RWPE2 (cell line): Measurements from ENCODE around the gene SLC26A8.

Experiments
- ATAC-seq: fragments of 200-7000 bp; cut with Tn5 transposase; 3 replicates; pipeline ENCODE4 v1.9.1; 2021; ENCODE audit warnings: low read depth
- DNase-seq: peaks from one replicate; pipeline ENCODE4 v3.0.0-alpha.2; 2020; ENCODE audit warnings: low spot score
- H3K27ac ChIP-seq: fragments of 450-650 bp; 2 replicates; pipeline ENCODE4 v1.5.1; 2017; ENCODE audit warnings: mild to moderate bottlenecking; ENCODE audit not compliant: poor library complexity, severe bottlenecking
- H3K27me3 ChIP-seq: fragments of 250-450 bp; sonication (Bioruptor Pico); 2 replicates; pipeline ENCODE4 v1.5.1; 2021; ENCODE audit warnings: mild to moderate bottlenecking, moderate library complexity; ENCODE audit not compliant: insufficient read depth, poor library complexity, severe bottlenecking
- H3K36me3 ChIP-seq: fragments of 250-450 bp; sonication (Bioruptor Pico); 2 replicates; pipeline ENCODE4 v1.5.1; 2020; ENCODE audit warnings: low read depth, mild to moderate bottlenecking, moderate library complexity
- H3K4me1 ChIP-seq: fragments of 250-450 bp; sonication (Bioruptor Pico); 2 replicates; pipeline ENCODE4 v1.5.1; 2021; ENCODE audit warnings: mild to moderate bottlenecking, moderate library complexity; ENCODE audit not compliant: insufficient read depth, poor library complexity, severe bottlenecking
- H3K4me3 ChIP-seq: fragments of 250-450 bp; sonication (Bioruptor Pico); 2 replicates; pipeline ENCODE4 v1.5.1; 2021; ENCODE audit warnings: mild to moderate bottlenecking, moderate library complexity; ENCODE audit not compliant: severe bottlenecking
- H3K9me3 ChIP-seq: fragments of 250-450 bp; sonication (Bioruptor Pico); 2 replicates; pipeline ENCODE4 v1.5.1; 2021; ENCODE audit warnings: mild to moderate bottlenecking, moderate library complexity; ENCODE audit not compliant: severe bottlenecking
- TF ChIP-seq, protein P1 (sequence below): fragments of 450-650 bp; IDR thresholded peaks from one replicate; pipeline ENCODE4 v1.5.1; 2017; ENCODE audit warnings: mild to moderate bottlenecking, moderate library complexity; ENCODE audit not compliant: poor library complexity, severe bottlenecking

Gene SLC26A8

GRCh38 chr6:35926509-35927215 lies 97.8 kb downstream of the SLC26A8 start:
- TF ChIP-seq, protein P1, sequence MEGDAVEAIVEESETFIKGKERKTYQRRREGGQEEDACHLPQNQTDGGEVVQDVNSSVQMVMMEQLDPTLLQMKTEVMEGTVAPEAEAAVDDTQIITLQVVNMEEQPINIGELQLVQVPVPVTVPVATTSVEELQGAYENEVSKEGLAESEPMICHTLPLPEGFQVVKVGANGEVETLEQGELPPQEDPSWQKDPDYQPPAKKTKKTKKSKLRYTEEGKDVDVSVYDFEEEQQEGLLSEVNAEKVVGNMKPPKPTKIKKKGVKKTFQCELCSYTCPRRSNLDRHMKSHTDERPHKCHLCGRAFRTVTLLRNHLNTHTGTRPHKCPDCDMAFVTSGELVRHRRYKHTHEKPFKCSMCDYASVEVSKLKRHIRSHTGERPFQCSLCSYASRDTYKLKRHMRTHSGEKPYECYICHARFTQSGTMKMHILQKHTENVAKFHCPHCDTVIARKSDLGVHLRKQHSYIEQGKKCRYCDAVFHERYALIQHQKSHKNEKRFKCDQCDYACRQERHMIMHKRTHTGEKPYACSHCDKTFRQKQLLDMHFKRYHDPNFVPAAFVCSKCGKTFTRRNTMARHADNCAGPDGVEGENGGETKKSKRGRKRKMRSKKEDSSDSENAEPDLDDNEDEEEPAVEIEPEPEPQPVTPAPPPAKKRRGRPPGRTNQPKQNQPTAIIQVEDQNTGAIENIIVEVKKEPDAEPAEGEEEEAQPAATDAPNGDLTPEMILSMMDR = no peak
- no peak for ATAC-seq
- H3K27ac ChIP-seq = no peak overlapping the region

DNA sequence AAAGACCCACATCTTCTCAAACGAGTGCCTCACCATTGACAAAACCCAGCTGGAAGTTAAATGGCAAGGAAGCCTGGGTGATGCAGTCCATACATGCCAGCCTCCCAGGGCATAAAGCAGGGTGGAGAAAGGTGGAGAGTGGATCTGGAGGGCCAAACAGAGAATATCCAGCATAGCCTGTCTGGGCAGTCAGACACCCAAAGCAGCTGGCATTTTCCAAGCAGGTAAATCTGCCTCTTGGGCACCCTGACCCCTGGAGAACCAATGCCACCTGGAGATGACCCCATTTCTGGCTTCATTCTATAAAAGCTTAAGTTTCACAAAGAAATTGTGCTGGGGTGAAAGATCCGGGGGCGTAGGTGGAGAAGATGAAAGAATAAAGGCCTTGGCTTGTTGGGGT lies 98.5 kb downstream of the SLC26A8 start:
- no peak for DNase-seq
- ATAC-seq = no peak
- H3K4me3 ChIP-seq = no peak overlapping the region
- no peaks in the 10 kb centered on the region for H3K36me3 ChIP-seq
- no peaks in the 10 kb centered on the region for H3K9me3 ChIP-seq
- no peaks in the 10 kb centered on the region for H3K4me1 ChIP-seq
- no peaks in the 10 kb centered on the region for H3K27me3 ChIP-seq
- H3K27ac ChIP-seq = no peak overlapping the region
- TF ChIP-seq, protein P1 = no peak

More at GRCh38 chr6:35926509-35927215, 97.8 kb downstream of the SLC26A8 start:
- Histone ChIP-seq H3K4me3 (no peak overlapping the region), H3K9me3 (no peaks in the 10 kb centered on the region), H3K36me3 (no peaks in the 10 kb centered on the region), H3K4me1 (no peaks in the 10 kb centered on the region), H3K27me3 (no peaks in the 10 kb centered on the region)
- DNase-seq = no peak

DNA sequence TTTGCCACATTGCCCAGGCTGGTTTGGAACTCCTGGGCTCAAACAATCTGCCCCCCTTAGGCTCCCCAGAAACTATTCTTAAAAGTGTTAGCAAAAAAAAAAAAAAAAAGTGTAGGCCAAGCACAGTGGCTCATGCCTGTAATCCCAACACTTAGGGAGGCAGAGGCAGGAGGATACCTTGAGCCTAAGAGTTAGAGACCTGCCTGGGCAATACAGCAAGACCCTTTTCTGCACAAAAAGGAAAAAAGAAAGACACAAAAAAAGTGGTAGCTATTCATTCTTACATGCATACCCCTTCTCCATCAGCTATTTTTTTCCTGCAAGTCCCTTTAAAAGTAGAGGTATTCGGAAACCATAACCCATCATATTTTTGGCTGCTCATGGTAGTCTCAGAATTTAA lies 100.3 kb downstream of the SLC26A8 start:
- no peak for ATAC-seq
- TF ChIP-seq, protein P1 = no peak
- no peak overlapping the region for H3K27ac ChIP-seq

GRCh38 chr6:35922139-35922554 lies 102.3 kb downstream of the SLC26A8 start:
- TF ChIP-seq, protein P1 = no peak
- Histone ChIP-seq H3K9me3 (no peaks in the 10 kb centered on the region), H3K4me3 (no peak overlapping the region), H3K27me3 (no peaks in the 10 kb centered on the region), H3K36me3 (peaks cover 10% of the 10 kb centered on the region), H3K4me1 (peaks cover 4% of the 10 kb centered on the region), H3K27ac (no peak overlapping the region)
- DNase-seq (no peak), ATAC-seq (no peak)

More for the DNA sequence above, 100.3 kb downstream of the SLC26A8 start:
- no peak for DNase-seq
- Histone ChIP-seq H3K36me3 (no peaks in the 10 kb centered on the region; the same call in 1 of the 2 replicates), H3K27me3 (no peaks in the 10 kb centered on the region), H3K9me3 (no peaks in the 10 kb centered on the region), H3K4me1 (no peaks in the 10 kb centered on the region), H3K4me3 (no peak overlapping the region)
